Inferior parietal cortex (tissue), 1 donor: ENCODE results near the gene MANBA.
"Not testable (repeated sequence)": the region's sequence is repeated elsewhere in the genome, so short reads cannot be mapped to it uniquely, and the experiment has no call there.

ENCODE experiments used
- DNase-seq: peaks from one replicate; pipeline ENCODE4 v3.0.0-alpha.2; 2016; ENCODE audit errors: extremely low spot score

The MANBA gene

GRCh38 chr4:102761906-102762305 is 1.1 kb upstream of the MANBA start:
- no peak for DNase-seq

- peak; percentile 61 for DNase-seq
Measured at GRCh38 chr4:102761296-102761701, 531 bp upstream of the MANBA start.

GRCh38 chr4:102759831-102760644 is 730 bp downstream of the MANBA start:
- peak; percentile 60 for DNase-seq

GRCh38 chr4:102758241-102759160 is 2.3 kb downstream of the MANBA start:
- no peak for DNase-seq

- no peak for DNase-seq
Measured at GRCh38 chr4:102757681-102758080, 3.1 kb downstream of the MANBA start.

- DNase-seq, result no peak
Measured at GRCh38 chr4:102754044-102754443, 6.7 kb downstream of the MANBA start.

- DNase-seq, result no peak
Measured at GRCh38 chr4:102751941-102752340, 8.8 kb downstream of the MANBA start.

GRCh38 chr4:102743352-102743751 is 17.4 kb downstream of the MANBA start:
- DNase-seq, result not testable (repeated sequence)

- DNase-seq, result not testable (repeated sequence)
Measured at GRCh38 chr4:102738802-102739201, 22.0 kb downstream of the MANBA start.

- no peak for DNase-seq
Measured at GRCh38 chr4:102736636-102737549, 23.9 kb downstream of the MANBA start.

- no peak for DNase-seq
Measured at GRCh38 chr4:102735582-102735981, 25.2 kb downstream of the MANBA start.

- no peak for DNase-seq
Measured at GRCh38 chr4:102734591-102735385, 26.0 kb downstream of the MANBA start.

GRCh38 chr4:102734116-102734515 is 26.7 kb downstream of the MANBA start:
- no peak for DNase-seq

- DNase-seq, result no peak
Measured at GRCh38 chr4:102733084-102733483, 27.7 kb downstream of the MANBA start.

GRCh38 chr4:102732678-102733077 is 28.1 kb downstream of the MANBA start:
- no peak for DNase-seq

- DNase-seq, result no peak
Measured at GRCh38 chr4:102730968-102731533, 29.7 kb downstream of the MANBA start.

- not testable (repeated sequence) for DNase-seq
Measured at GRCh38 chr4:102729486-102729885, 31.3 kb downstream of the MANBA start.

- DNase-seq, result not testable (repeated sequence)
Measured at GRCh38 chr4:102726919-102727318, 33.8 kb downstream of the MANBA start.

GRCh38 chr4:102726068-102726467 is 34.7 kb downstream of the MANBA start:
- DNase-seq, result no peak

GRCh38 chr4:102725229-102725628 is 35.5 kb downstream of the MANBA start:
- no peak for DNase-seq
